ENCODE data around the gene KLHL8. TPM values are rescaled to one million over a fixed set of nuclear protein-coding genes. Genes with fewer than 3 reads are reported as not detected.

KLHL8 gene
- total RNA-seq, 1 experiment from 2014 or later, result 7.5 TPM

- no peak overlapping the region for H2BK15ac ChIP-seq (ENCODE audit: low read depth, low read length)
- no CpG with 5 or more reads among the region's 9 CpGs for WGBS (ENCODE audit: extremely low coverage, insufficient read length, low lambda C conversion rate)
These were observed 16.4 kb upstream of the KLHL8 start for GRCh38 chr4:87236861-87237260.

More at GRCh38 chr4:87236861-87237260, 16.4 kb upstream of the KLHL8 start:
- Histone ChIP-seq H3K9ac (ENCODE audit: extremely low read depth, insufficient read length, low read length) (no peak overlapping the region), H2BK12ac (ENCODE audit: insufficient read length, low read depth, low read length) (no peak overlapping the region), H3K56ac (ENCODE audit: insufficient read length, low read depth, low read length) (no peak overlapping the region), H2AK5ac (ENCODE audit: insufficient read length, low read length) (no peak overlapping the region), H4K91ac (ENCODE audit: insufficient read length, low read depth, low read length) (no peak overlapping the region), H3K18ac (ENCODE audit: insufficient read length, low read depth, low read length) (no peak overlapping the region), H3K9me3 (ENCODE audit: control insufficient read depth, low read depth, low read length) (no peaks in the 10 kb centered on the region), H3K14ac (ENCODE audit: insufficient read depth, low read length) (no peak overlapping the region), H3K4me1 (ENCODE audit: insufficient read depth, low read length) (no peaks in the 10 kb centered on the region), H2BK120ac (ENCODE audit: low read depth, low read length, poor library complexity, severe bottlenecking) (no peak overlapping the region), H3K79me1 (ENCODE audit: insufficient read depth, low read depth, low read length, poor library complexity, severe bottlenecking) (no peaks in the 10 kb centered on the region), H2AFZ (ENCODE audit: low read length) (no peak overlapping the region), H3K23me2 (ENCODE audit: insufficient read length, low read depth, low read length, poor library complexity, severe bottlenecking) (no peaks in the 10 kb centered on the region), H3K79me2 (ENCODE audit: insufficient read depth, low read length) (no peaks in the 10 kb centered on the region), H4K8ac (replicated peaks; ENCODE audit: insufficient read length, low read depth, low read length) (no peak overlapping the region), H3K4me2 (ENCODE audit: insufficient read depth, insufficient read length, low read length) (no peak overlapping the region), H2BK5ac (ENCODE audit: insufficient read length, low read length) (no peak overlapping the region), H3K23ac (ENCODE audit: insufficient read length, low read depth, low read length) (no peak overlapping the region), H3K27me3 (ENCODE audit: insufficient read depth, low read length) (no peaks in the 10 kb centered on the region), H3K4ac (ENCODE audit: low read depth, low read length) (no peak overlapping the region), H3T11ph (ENCODE audit: low read length) (no peak overlapping the region), H2BK20ac (ENCODE audit: low read depth, low read length, poor library complexity, severe bottlenecking) (no peak overlapping the region), H4K5ac (ENCODE audit: insufficient read length, low read depth, low read length) (no peak overlapping the region), H4K20me1 (ENCODE audit: control insufficient read depth, insufficient read depth, insufficient read length) (no peaks in the 10 kb centered on the region), H3K27ac (ENCODE audit: insufficient read length, low read depth, low read length) (no peak overlapping the region)
- H3K4me1 Mint-ChIP-seq, result no peaks in the 10 kb centered on the region
- TF ChIP-seq, protein P1, sequence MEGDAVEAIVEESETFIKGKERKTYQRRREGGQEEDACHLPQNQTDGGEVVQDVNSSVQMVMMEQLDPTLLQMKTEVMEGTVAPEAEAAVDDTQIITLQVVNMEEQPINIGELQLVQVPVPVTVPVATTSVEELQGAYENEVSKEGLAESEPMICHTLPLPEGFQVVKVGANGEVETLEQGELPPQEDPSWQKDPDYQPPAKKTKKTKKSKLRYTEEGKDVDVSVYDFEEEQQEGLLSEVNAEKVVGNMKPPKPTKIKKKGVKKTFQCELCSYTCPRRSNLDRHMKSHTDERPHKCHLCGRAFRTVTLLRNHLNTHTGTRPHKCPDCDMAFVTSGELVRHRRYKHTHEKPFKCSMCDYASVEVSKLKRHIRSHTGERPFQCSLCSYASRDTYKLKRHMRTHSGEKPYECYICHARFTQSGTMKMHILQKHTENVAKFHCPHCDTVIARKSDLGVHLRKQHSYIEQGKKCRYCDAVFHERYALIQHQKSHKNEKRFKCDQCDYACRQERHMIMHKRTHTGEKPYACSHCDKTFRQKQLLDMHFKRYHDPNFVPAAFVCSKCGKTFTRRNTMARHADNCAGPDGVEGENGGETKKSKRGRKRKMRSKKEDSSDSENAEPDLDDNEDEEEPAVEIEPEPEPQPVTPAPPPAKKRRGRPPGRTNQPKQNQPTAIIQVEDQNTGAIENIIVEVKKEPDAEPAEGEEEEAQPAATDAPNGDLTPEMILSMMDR (conservative IDR thresholded peaks at IDR 0.05), result no peak
- H3K27me3 Mint-ChIP-seq (ENCODE audit: low read depth), result no peaks in the 10 kb centered on the region; the same call in 1 of the 2 replicates
- H3K9me3 Mint-ChIP-seq, result peaks cover 0 to 2% of the 10 kb centered on the region in 2 experiments; a peak in 3 of 5 replicates
- H3K4me3 Mint-ChIP-seq, result no peak overlapping the region
- peaks cover 0 to under 1% (median 0%) of the 10 kb centered on the region in 3 experiments; a peak in 2 of 7 replicates for H3K36me3 Mint-ChIP-seq (ENCODE audit: insufficient read depth in 1 of 3, low read depth in 3 of 3)
- DNase-seq, result no peak
- H3K27ac Mint-ChIP-seq, result no peak overlapping the region
